Measurements from ENCODE around the gene MAP3K7CL. TPM values are rescaled to one million over a fixed set of nuclear protein-coding genes. Genes with fewer than 3 reads are reported as not detected.
A peak's percentile ranks its signal among the peaks of the same experiment; 100 is the strongest.

The MAP3K7CL gene
- total RNA-seq, 4 donors from 2014 or later, result 4.9 to 17.3 (median 6.6) TPM

DNA sequence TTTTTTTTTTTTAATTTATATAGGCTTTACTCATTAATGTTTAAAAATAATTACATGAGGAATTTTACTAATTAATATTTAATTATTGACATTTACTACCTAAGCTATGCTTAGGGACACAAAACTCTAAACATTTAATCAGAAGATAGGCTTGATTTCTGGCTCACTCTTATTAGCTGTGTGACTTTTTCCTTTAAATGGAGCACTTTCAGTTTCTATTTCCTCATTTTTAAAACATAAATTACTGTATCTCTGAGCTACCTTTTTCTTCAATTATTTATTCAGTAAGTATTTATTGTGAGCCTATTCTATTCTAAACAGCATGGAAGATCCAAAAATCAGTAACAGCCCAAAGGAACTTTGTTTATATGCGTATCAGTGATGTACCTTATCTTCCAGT lies 40.5 kb downstream of the MAP3K7CL start:
- TF ChIP-seq, protein P1, sequence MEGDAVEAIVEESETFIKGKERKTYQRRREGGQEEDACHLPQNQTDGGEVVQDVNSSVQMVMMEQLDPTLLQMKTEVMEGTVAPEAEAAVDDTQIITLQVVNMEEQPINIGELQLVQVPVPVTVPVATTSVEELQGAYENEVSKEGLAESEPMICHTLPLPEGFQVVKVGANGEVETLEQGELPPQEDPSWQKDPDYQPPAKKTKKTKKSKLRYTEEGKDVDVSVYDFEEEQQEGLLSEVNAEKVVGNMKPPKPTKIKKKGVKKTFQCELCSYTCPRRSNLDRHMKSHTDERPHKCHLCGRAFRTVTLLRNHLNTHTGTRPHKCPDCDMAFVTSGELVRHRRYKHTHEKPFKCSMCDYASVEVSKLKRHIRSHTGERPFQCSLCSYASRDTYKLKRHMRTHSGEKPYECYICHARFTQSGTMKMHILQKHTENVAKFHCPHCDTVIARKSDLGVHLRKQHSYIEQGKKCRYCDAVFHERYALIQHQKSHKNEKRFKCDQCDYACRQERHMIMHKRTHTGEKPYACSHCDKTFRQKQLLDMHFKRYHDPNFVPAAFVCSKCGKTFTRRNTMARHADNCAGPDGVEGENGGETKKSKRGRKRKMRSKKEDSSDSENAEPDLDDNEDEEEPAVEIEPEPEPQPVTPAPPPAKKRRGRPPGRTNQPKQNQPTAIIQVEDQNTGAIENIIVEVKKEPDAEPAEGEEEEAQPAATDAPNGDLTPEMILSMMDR (IDR thresholded peaks at IDR 0.05), result no peak
- TF ChIP-seq POLR2A (IDR thresholded peaks at IDR 0.05), result no peak

DNA sequence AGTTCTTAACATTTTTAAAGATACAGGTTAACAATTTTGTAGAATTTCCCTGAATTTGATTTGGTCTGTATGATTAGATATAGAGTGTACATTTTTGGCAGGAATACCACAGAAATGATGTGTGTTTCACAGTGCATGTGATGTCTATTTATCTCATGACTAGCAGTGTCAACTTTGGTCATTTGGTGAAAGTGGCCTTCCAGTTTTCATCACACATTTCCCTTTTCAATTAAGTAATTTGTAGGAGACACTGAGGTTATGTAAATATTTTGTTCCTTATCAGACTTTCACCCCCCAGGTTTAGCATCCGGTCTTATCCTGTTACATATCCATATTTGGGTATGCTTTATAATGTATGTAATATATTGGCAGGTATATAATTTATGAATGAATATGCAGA lies 41.8 kb downstream of the MAP3K7CL start:
- TF ChIP-seq, protein P1 (IDR thresholded peaks at IDR 0.05), result no peak
- TF ChIP-seq POLR2A (IDR thresholded peaks at IDR 0.05), result no peak
- no peaks in the 10 kb centered on the region for H3K36me3 ChIP-seq
- no peaks in the 10 kb centered on the region for H3K27me3 ChIP-seq
- no peak overlapping the region for H3K4me3 ChIP-seq
- H3K27ac ChIP-seq, result no peak overlapping the region
- DNase-seq, result no peak
- H3K4me1 ChIP-seq, result peaks cover 0 to 4% (median 0%) of the 10 kb centered on the region in 4 donors
- H3K9me3 ChIP-seq, result no peaks in the 10 kb centered on the region

More for the DNA sequence above, 40.5 kb downstream of the MAP3K7CL start:
- DNase-seq, result no peak
- H3K4me1 ChIP-seq, result peaks cover 0 to 4% (median 0%) of the 10 kb centered on the region in 4 donors
- H3K27me3 ChIP-seq, result no peaks in the 10 kb centered on the region
- no peak overlapping the region for H3K4me3 ChIP-seq
- no peaks in the 10 kb centered on the region for H3K9me3 ChIP-seq
- no peak overlapping the region for H3K27ac ChIP-seq
- H3K36me3 ChIP-seq, result no peaks in the 10 kb centered on the region

DNA sequence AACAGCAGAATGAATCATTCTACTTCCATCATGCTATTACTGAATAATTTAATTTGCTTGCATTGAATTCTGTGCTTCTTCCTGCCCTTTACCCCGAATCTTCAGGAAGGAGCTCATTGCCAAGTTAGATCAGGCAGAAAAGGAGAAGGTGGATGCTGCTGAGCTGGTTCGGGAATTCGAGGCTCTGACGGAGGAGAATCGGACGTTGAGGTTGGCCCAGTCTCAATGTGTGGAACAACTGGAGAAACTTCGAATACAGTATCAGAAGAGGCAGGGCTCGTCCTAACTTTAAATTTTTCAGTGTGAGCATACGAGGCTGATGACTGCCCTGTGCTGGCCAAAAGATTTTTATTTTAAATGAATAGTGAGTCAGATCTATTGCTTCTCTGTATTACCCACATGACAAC lies 44.2 kb downstream of the MAP3K7CL start:
- Histone ChIP-seq H3K36me3 (no peaks in the 10 kb centered on the region), H3K4me3 (no peak overlapping the region), H3K9me3 (no peaks in the 10 kb centered on the region), H3K4me1 (peaks cover 0 to 8% (median 0%) of the 10 kb centered on the region in 4 donors), H3K27ac (peak overlapping the region in 1 of 4 donors; percentile 11), H3K27me3 (no peaks in the 10 kb centered on the region)
- DNase-seq, result no peak
- TF ChIP-seq POLR2A (IDR thresholded peaks at IDR 0.05), result no peak
- TF ChIP-seq, protein P1 (IDR thresholded peaks at IDR 0.05), result no peak

DNA sequence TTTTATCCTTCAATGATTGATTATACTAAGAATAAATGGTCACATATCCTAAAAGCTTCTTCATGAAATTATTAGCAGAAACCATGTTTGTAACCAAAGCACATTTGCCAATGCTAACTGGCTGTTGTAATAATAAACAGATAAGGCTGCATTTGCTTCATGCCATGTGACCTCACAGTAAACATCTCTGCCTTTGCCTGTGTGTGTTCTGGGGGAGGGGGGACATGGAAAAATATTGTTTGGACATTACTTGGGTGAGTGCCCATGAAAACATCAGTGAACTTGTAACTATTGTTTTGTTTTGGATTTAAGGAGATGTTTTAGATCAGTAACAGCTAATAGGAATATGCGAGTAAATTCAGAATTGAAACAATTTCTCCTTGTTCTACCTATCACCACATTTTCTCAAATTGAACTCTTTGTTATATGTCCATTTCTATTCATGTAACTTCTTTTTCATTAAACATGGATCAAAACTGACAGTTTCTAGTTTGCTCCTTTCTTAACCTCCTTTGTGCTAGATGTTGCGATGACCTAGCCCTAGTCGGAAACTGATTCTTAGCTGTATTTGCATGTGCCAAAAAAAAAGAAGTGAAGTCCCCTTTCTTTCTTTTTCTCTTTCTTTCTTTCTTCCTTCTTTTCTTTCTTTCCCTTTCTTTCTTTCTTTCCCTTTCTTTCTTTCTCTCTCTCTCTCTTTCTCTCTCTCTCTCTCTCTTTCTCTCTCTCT lies 45.1 kb downstream of the MAP3K7CL start:
- Histone ChIP-seq H3K27ac (peak overlapping the region in 2 of 4 donors; percentile 11 to 46), H3K27me3 (no peaks in the 10 kb centered on the region), H3K36me3 (no peaks in the 10 kb centered on the region), H3K4me1 (peaks cover 0 to 8% (median 0%) of the 10 kb centered on the region in 4 donors), H3K4me3 (no peak overlapping the region), H3K9me3 (no peaks in the 10 kb centered on the region)
- DNase-seq, result no peak
- TF ChIP-seq, protein P1 (IDR thresholded peaks at IDR 0.05), result no peak

DNA sequence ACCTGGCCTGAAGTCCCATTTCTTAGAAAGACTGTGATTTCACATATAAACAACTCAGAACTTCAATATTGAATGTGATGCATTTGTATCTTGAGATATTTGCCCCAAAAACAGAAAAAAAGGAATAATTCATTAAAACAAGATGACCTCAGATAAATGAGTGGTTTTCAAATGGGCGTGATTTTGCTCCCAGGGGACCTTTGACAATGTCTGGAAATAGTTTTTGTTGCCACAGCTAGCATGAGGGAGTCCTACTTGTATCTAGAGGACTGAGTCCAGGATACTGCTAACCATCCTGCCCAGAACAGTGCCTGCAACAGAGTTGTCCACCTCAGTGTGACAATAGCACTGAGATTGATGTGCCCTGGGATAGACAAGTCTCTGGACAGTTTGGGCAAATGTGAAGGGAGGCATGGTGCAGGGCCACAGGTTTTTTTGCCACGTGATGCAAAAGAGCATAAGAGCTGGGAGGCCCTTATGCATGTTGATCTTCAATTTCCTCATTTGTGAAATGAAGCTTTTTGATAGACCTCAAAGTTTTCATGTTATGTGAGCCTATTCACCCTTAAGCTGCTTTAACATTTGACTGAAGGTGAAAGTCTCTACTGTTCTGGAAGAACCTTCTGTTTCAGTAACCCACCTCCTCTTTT lies 46.2 kb downstream of the MAP3K7CL start:
- H3K36me3 ChIP-seq, result no peaks in the 10 kb centered on the region
- H3K4me1 ChIP-seq, result peaks cover 0 to 9% (median under 1%) of the 10 kb centered on the region in 4 donors
- H3K4me3 ChIP-seq, result no peak overlapping the region
- H3K9me3 ChIP-seq, result no peaks in the 10 kb centered on the region
- TF ChIP-seq, protein P1 (IDR thresholded peaks at IDR 0.05), result no peak
- TF ChIP-seq POLR2A (IDR thresholded peaks at IDR 0.05), result no peak
- no peak for DNase-seq
- H3K27ac ChIP-seq, result no peak overlapping the region
- H3K27me3 ChIP-seq, result no peaks in the 10 kb centered on the region

Measured in Peyer's patch (tissue), 4 donors.